ENCODE measurements around the gene AGK.

GRCh38 chr7:141696348-141696747 lies 145.1 kb downstream of the AGK start:
- TF ChIP-seq CTCF (IDR thresholded peaks at IDR 0.05) (no peak), POLR2A (IDR thresholded peaks at IDR 0.05) (no peak)
